Colonic mucosa (tissue), 4 donors: ENCODE results near the gene PYGO2. TPM values are rescaled to one million over a fixed set of nuclear protein-coding genes. Genes with fewer than 3 reads are reported as not detected.

Source experiments
- DNase-seq: peaks from one replicate; pipeline ENCODE4 v3.0.0-alpha.2; 2020
- H3K27ac ChIP-seq: fragments of 200-600 bp; one replicate; pipeline ENCODE4 v1.8.0; 2021
- H3K27me3 ChIP-seq: fragments of 200-600 bp; one replicate; pipeline ENCODE4 v1.8.0; 2021
- H3K36me3 ChIP-seq: fragments of 200-600 bp; one replicate; pipeline ENCODE4 v1.8.0; 2021
- H3K4me1 ChIP-seq: fragments of 200-600 bp; one replicate; pipeline ENCODE4 v1.8.0; 2021; ENCODE audit warnings: mild to moderate bottlenecking
- H3K4me3 ChIP-seq: fragments of 200-600 bp; one replicate; pipeline ENCODE4 v1.8.0; 2021
- H3K9ac ChIP-seq, 2 donors: one replicate each; pipeline ENCODE4 v1.7.0; 2013; ENCODE audit warnings: control low read depth in 2 of 2, low read depth in 2 of 2, low read length in 2 of 2
- H3K9me3 ChIP-seq: fragments of 200-600 bp; one replicate; pipeline ENCODE4 v1.8.0; 2021
- CTCF ChIP-seq: fragments of 200-600 bp; IDR thresholded peaks from one replicate; pipeline ENCODE4 v1.8.0; 2022; ENCODE audit warnings: antibody characterized with exemption, mild to moderate bottlenecking
- intact Hi-C: fragments of 100-400 bp; cut with DNase I; formaldehyde crosslinking; loops from one replicate; pipeline ENCODE4 v1.14.1; 2022
- total RNA-seq, 2 donors: library from RNA; stranded (reverse); fragmentation: NEBNext Ultra II Directional in 1 of 2; extraction: Animal tissue kit (Norgen Biotek cat#: 25700) in 1 of 2; gene quantifications; one replicate each; pipeline ENCODE4 v1.2.1, GENCODE V29; 2021
- donor health status: healthy.
- donor health status: DM: no; HTN: no; CAD: no.
- donor health status: DM: no; HTN: no; CAD: no.

The PYGO2 gene
- total RNA-seq, 2 donors from 2014 or later = 25.8 to 33.8 TPM

DNA sequence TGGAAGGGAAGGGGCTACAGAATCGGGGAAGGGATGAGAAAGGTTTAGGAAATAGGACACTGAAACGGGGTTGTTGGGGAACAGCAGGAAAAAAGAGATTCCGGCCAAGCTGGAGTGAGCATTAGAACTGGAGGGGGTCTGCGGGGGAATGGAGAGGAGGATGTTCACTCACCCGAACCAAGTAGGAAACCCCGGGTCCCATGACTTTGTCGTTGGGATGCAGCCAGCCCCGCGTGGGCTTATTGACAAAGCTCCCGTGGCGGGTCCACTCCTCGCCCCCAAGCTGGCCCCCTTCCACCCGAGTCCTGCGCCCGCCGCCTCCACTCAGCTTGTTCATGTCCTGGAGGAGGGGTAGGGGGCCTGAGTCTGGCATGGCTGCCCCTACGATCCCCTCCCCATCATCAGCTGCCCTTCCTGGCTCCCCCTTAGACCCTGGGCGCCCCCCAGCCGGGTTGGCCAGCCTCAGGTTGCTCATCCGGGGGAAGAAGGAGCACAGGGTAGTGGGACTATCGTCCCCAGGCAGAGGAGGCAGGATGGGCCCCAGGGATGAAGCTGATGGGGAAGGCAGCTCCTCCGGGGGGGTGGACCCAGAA, 8.4 kb upstream of the PYGO2 start:
- Histone ChIP-seq H3K36me3 (peaks cover 18% of the 10 kb centered on the region), H3K4me1 (peaks cover 21% of the 10 kb centered on the region), H3K27ac (peak overlapping the region; percentile 96), H3K9me3 (no peaks in the 10 kb centered on the region), H3K4me3 (peak overlapping the region; percentile 28), H3K9ac (peak overlapping the region; percentile 62 to 67), H3K27me3 (no peaks in the 10 kb centered on the region)
- TF ChIP-seq CTCF = no peak
- intact Hi-C loops = no loop called here
- no peak for DNase-seq

- intact Hi-C loops = no loop called here
- Histone ChIP-seq H3K4me1 (peaks cover 21% of the 10 kb centered on the region), H3K9ac (peak overlapping the region in 1 of 2 donors; percentile 30), H3K9me3 (no peaks in the 10 kb centered on the region), H3K27me3 (no peaks in the 10 kb centered on the region), H3K36me3 (peaks cover 18% of the 10 kb centered on the region), H3K4me3 (no peak overlapping the region), H3K27ac (no peak overlapping the region)
- no peak for TF ChIP-seq CTCF
- no peak for DNase-seq
These were observed 7.7 kb upstream of the PYGO2 start for GRCh38 chr1:154969246-154969645.

DNA sequence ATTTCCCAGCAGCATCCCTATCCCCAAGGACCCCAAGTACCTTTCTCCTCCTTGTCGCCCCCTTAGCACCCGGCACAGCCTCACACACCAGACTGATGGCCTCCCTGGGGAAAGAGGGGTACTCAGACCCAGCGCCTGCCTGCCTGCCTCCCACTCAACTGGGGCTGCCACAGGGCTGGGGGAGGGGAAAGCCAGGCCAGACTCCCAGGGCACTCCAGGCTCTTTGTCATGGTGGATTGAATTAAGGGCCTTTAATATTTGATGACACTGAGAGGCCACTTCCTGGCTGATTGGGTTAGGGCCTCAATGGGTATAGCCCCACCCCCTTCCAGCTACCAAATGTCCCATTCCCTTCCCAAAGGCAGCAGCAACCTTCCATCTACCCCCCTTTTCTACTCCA, 7.1 kb upstream of the PYGO2 start:
- no peak for DNase-seq
- Histone ChIP-seq H3K27ac (no peak overlapping the region), H3K4me1 (peaks cover 21% of the 10 kb centered on the region), H3K9ac (no peak overlapping the region), H3K36me3 (peaks cover 19% of the 10 kb centered on the region), H3K27me3 (no peaks in the 10 kb centered on the region), H3K9me3 (no peaks in the 10 kb centered on the region), H3K4me3 (no peak overlapping the region)
- intact Hi-C loops = no loop called here
- TF ChIP-seq CTCF = no peak

DNA sequence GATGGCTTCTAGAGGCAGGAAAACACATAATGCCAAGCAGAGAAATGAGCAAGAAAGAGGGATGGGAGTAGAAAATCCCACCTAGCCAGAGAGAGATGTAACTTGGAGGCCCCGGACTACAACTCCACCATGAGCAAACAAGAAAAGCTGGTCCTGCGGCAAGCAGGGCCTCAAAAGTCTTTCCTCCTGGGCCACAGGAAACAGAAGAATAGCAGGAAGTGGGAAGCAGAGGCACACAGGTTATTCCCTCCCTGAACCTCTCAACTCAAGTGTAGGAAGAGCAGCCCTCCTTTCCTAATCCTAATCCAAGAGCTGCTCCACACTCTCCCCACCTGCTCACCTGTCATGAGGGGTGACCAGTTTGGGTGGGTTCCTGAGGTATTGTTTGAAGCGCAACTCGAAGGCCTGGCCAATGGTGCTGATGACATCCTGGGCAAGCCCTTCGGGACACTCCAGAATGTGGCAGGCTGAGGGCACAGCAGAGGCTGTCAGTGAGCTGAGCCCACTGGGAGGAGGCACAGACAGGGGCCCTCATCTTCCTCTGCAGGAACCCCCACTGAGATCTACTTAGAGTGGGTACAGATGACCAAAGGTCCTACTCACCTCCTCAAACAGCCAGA, 5.9 kb upstream of the PYGO2 start:
- intact Hi-C loops = no loop called here
- H3K4me3 ChIP-seq = no peak overlapping the region
- H3K27ac ChIP-seq = no peak overlapping the region

GRCh38 chr1:154966111-154966510, 4.5 kb upstream of the PYGO2 start:
- Histone ChIP-seq H3K27ac (no peak overlapping the region), H3K9me3 (no peaks in the 10 kb centered on the region), H3K36me3 (peaks cover 23% of the 10 kb centered on the region), H3K4me3 (no peak overlapping the region), H3K4me1 (peaks cover 9% of the 10 kb centered on the region), H3K9ac (no peak overlapping the region), H3K27me3 (no peaks in the 10 kb centered on the region)
- intact Hi-C loops = no loop called here
- no peak for TF ChIP-seq CTCF
- DNase-seq = no peak

More for the DNA sequence above, 5.9 kb upstream of the PYGO2 start:
- no peaks in the 10 kb centered on the region for H3K27me3 ChIP-seq
- H3K9ac ChIP-seq = no peak overlapping the region
- H3K9me3 ChIP-seq = no peaks in the 10 kb centered on the region
- DNase-seq = no peak
- H3K4me1 ChIP-seq = peaks cover 21% of the 10 kb centered on the region
- peaks cover 23% of the 10 kb centered on the region for H3K36me3 ChIP-seq
- TF ChIP-seq CTCF = no peak
